Smooth muscle cell (in vitro differentiated cells): Measurements from ENCODE around the gene CFAP410. TPM values are rescaled to one million over a fixed set of nuclear protein-coding genes. Genes with fewer than 3 reads are reported as not detected.
A peak's percentile ranks its signal among the peaks of the same experiment; 100 is the strongest.

ENCODE experiments used
- DNase-seq: peaks from one replicate; lab custom pipeline; 2025; ENCODE audit not compliant: unreplicated experiment; lab: John Stamatoyannopoulos, UW
- H2AFZ ChIP-seq: fragments of 200-600 bp; sonication (generic); 2 replicates; pipeline ENCODE4 v1.6.0; 2016; ENCODE audit warnings: antibody characterized with exemption, low read depth, mild to moderate bottlenecking
- H3F3A ChIP-seq: fragments of 200-600 bp; sonication (generic); 2 replicates; pipeline ENCODE4 v1.6.0; 2017; ENCODE audit warnings: antibody characterized with exemption, low read depth
- H3K27ac ChIP-seq: fragments of 200-600 bp; sonication (generic); 2 replicates; pipeline ENCODE4 v1.5.1; 2016; ENCODE audit warnings: low read depth, mild to moderate bottlenecking
- H3K27me3 ChIP-seq: fragments of 200-600 bp; sonication (generic); 2 replicates; pipeline ENCODE4 v1.6.1; 2016; ENCODE audit warnings: low read depth, mild to moderate bottlenecking
- H3K36me3 ChIP-seq: fragments of 200-600 bp; sonication (generic); 2 replicates; pipeline ENCODE4 v1.5.1; 2016; ENCODE audit warnings: low read depth
- H3K4me1 ChIP-seq: fragments of 200-600 bp; sonication (generic); 2 replicates; pipeline ENCODE4 v1.5.1; 2016; ENCODE audit warnings: low read depth
- H3K4me2 ChIP-seq: fragments of 200-600 bp; sonication (generic); 2 replicates; pipeline ENCODE4 v1.6.0; 2016; ENCODE audit warnings: mild to moderate bottlenecking
- H3K4me3 ChIP-seq: fragments of 200-600 bp; sonication (generic); 2 replicates; pipeline ENCODE4 v1.5.1; 2016; ENCODE audit warnings: mild to moderate bottlenecking
- H3K79me2 ChIP-seq: fragments of 200-600 bp; sonication (generic); 2 replicates; pipeline ENCODE4 v1.6.0; 2016; ENCODE audit warnings: low read depth, mild to moderate bottlenecking
- H3K9ac ChIP-seq: fragments of 200-600 bp; sonication (generic); 2 replicates; pipeline ENCODE4 v1.6.0; 2016; ENCODE audit warnings: low read depth
- H3K9me3 ChIP-seq: fragments of 200-600 bp; sonication (generic); replicated peaks from 2 replicates; pipeline ENCODE4 v1.5.1; 2016; ENCODE audit warnings: low read depth
- H4K20me1 ChIP-seq: fragments of 200-600 bp; sonication (generic); 2 replicates; pipeline ENCODE4 v1.6.0; 2016; ENCODE audit warnings: low read depth
- CTCF ChIP-seq: fragments of 200-600 bp; sonication (generic); IDR thresholded peaks from 2 replicates; pipeline ENCODE4 v1.5.1; 2017; ENCODE audit warnings: borderline replicate concordance, mild to moderate bottlenecking, antibody characterized with exemption; ENCODE audit not compliant: insufficient read depth, poor library complexity, severe bottlenecking
- WGBS: methylation state at CpG from one replicate; pipeline ENCODE4 v1.1.7; 2016; ENCODE audit warnings: low lambda C conversion rate; 5-methylcytosine and 5-hydroxymethylcytosine counted together
- polyA plus RNA-seq: library from polyadenylated mRNA; unstranded; fragments of >200 nt; fragmentation: Nextera tagmentation; extraction: Ambion mirVana; gene quantifications from 2 replicates; pipeline ENCODE4 v1.2.1, GENCODE V29; 2016
- total RNA-seq: library from RNA; depleted of rRNA; stranded (reverse); fragments of >200 nt; gene quantifications from 2 replicates; pipeline ENCODE4 v1.2.3, GENCODE V29; 2014

The CFAP410 gene
- total and polyA plus RNA-seq, 2 experiments from 2014 or later = 6.5 to 21.7 TPM

- Histone ChIP-seq H3K27me3 (no peaks in the 10 kb centered on the region), H3K4me2 (peak overlapping the region; percentile 100), H3K4me3 (peak overlapping the region; percentile 82), H2AFZ (peak overlapping the region; percentile 75), H3K27ac (peak overlapping the region; percentile 16), H4K20me1 (peaks cover 50% of the 10 kb centered on the region), H3K36me3 (no peaks in the 10 kb centered on the region), H3K9ac (peak overlapping the region; percentile 74), H3F3A (no peaks in the 10 kb centered on the region), H3K4me1 (peaks cover 14% of the 10 kb centered on the region), H3K79me2 (peaks cover 44% of the 10 kb centered on the region), H3K9me3 (no peaks in the 10 kb centered on the region)
- no peak for TF ChIP-seq CTCF
- under 1% methylated on average over 35 of the region's 67 CpGs for WGBS
- peak; percentile 35 for DNase-seq
Measured at GRCh38 chr21:44300262-44300959, 38.8 kb downstream of the CFAP410 start.

GRCh38 chr21:44299458-44300261 is 39.5 kb downstream of the CFAP410 start, which contains the start of gene PFKL:
PFKL (plus strand) TSS chr21:44300053; CDS start chr21:44300106, 53 bp downstream.
- H3K4me2 ChIP-seq = peak within 1 kb of the TSS; percentile 100
- peak within 1 kb of the TSS; percentile 82 for H3K4me3 ChIP-seq
- H3K27me3 ChIP-seq = no peaks in the 10 kb centered on the region
- WGBS = 2% methylated on average over 36 of the region's 94 CpGs
- H4K20me1 ChIP-seq = peaks cover 42% of the 10 kb centered on the region
- TF ChIP-seq CTCF = no peak
- peak within 1 kb of the TSS; percentile 60 for H3K27ac ChIP-seq
- H3K4me1 ChIP-seq = peaks cover 14% of the 10 kb centered on the region
- peak within 1 kb of the TSS; percentile 92 for H2AFZ ChIP-seq
- peak; percentile 75 for DNase-seq
- H3K9me3 ChIP-seq = no peaks in the 10 kb centered on the region
- peaks cover 37% of the 10 kb centered on the region for H3K79me2 ChIP-seq
- H3F3A ChIP-seq = no peaks in the 10 kb centered on the region
- no peaks in the 10 kb centered on the region for H3K36me3 ChIP-seq
- H3K9ac ChIP-seq = peak within 1 kb of the TSS; percentile 74

GRCh38 chr21:44299085-44299457 is 40.1 kb downstream of the CFAP410 start:
- no peak for DNase-seq
- 41% methylated on average over 10 of the region's 10 CpGs for WGBS

More at GRCh38 chr21:44299085-44299457, 40.1 kb downstream of the CFAP410 start:
- no peak for TF ChIP-seq CTCF
- peaks cover 36% of the 10 kb centered on the region for H4K20me1 ChIP-seq
- peak overlapping the region; percentile 71 for H3K9ac ChIP-seq
- H3K27ac ChIP-seq = peak overlapping the region; percentile 60
- H2AFZ ChIP-seq = peak overlapping the region; percentile 92
- H3K9me3 ChIP-seq = no peaks in the 10 kb centered on the region
- H3K79me2 ChIP-seq = peaks cover 35% of the 10 kb centered on the region
- peak overlapping the region; percentile 100 for H3K4me2 ChIP-seq
- no peaks in the 10 kb centered on the region for H3K27me3 ChIP-seq
- H3K4me3 ChIP-seq = peak overlapping the region; percentile 82
- peaks cover 14% of the 10 kb centered on the region for H3K4me1 ChIP-seq
- H3F3A ChIP-seq = no peaks in the 10 kb centered on the region
- no peaks in the 10 kb centered on the region for H3K36me3 ChIP-seq
